ENCODE measurements around the gene GATA6. TPM values are rescaled to one million over a fixed set of nuclear protein-coding genes. Genes with fewer than 3 reads are reported as not detected.

Gene GATA6
- total RNA-seq, 1 donor from 2014 or later: 60.9 TPM

- Histone ChIP-seq H3K4me1 (peaks cover 98% of the 10 kb centered on the region), H3K36me3 (peaks cover 32% of the 10 kb centered on the region), H3K27me3 (ENCODE audit: low read depth) (no peaks in the 10 kb centered on the region), H3K9me3 (replicated peaks) (no peaks in the 10 kb centered on the region), H3K27ac (replicated peaks) (peak overlapping the region; percentile 100), H3K4me3 (peak overlapping the region; percentile 37)
- no peak for TF ChIP-seq CTCF (IDR thresholded peaks at IDR 0.05; ENCODE audit: borderline replicate concordance)
- DNase-seq: no peak
- intact Hi-C loops (cut with micrococcal nuclease): no loop called here
Measured at GRCh38 chr18:22200611-22201225, 31.3 kb downstream of the GATA6 start.

- intact Hi-C loops (cut with micrococcal nuclease): no loop called here
- H3K4me1 ChIP-seq: peaks cover 94% of the 10 kb centered on the region
Measured at GRCh38 chr18:22203035-22203434, 33.6 kb downstream of the GATA6 start.

GRCh38 chr18:22203536-22204213 is 34.3 kb downstream of the GATA6 start:
- H3K4me3 ChIP-seq: no peak overlapping the region
- no peaks in the 10 kb centered on the region for H3K27me3 ChIP-seq (ENCODE audit: low read depth)
- H3K36me3 ChIP-seq: peaks cover 28% of the 10 kb centered on the region
- TF ChIP-seq CTCF (IDR thresholded peaks at IDR 0.05; ENCODE audit: borderline replicate concordance): no peak
- DNase-seq: no peak
- peak overlapping the region; percentile 100 for H3K27ac ChIP-seq (replicated peaks)
- intact Hi-C loops (cut with micrococcal nuclease): no loop called here
- H3K9me3 ChIP-seq (replicated peaks): no peaks in the 10 kb centered on the region
- H3K4me1 ChIP-seq: peaks cover 88% of the 10 kb centered on the region

More at GRCh38 chr18:22203035-22203434, 33.6 kb downstream of the GATA6 start:
- Histone ChIP-seq H3K4me3 (no peak overlapping the region), H3K9me3 (replicated peaks) (no peaks in the 10 kb centered on the region), H3K36me3 (peaks cover 28% of the 10 kb centered on the region), H3K27me3 (ENCODE audit: low read depth) (no peaks in the 10 kb centered on the region), H3K27ac (replicated peaks) (peak overlapping the region; percentile 100)
- no peak for TF ChIP-seq CTCF (IDR thresholded peaks at IDR 0.05; ENCODE audit: borderline replicate concordance)
- DNase-seq: no peak

- peaks cover 28% of the 10 kb centered on the region for H3K36me3 ChIP-seq
- no peaks in the 10 kb centered on the region for H3K9me3 ChIP-seq (replicated peaks)
- H3K27me3 ChIP-seq (ENCODE audit: low read depth): no peaks in the 10 kb centered on the region
- peaks cover 83% of the 10 kb centered on the region for H3K4me1 ChIP-seq
- DNase-seq: no peak
- H3K27ac ChIP-seq (replicated peaks): peak overlapping the region; percentile 100
- no peak overlapping the region for H3K4me3 ChIP-seq
- no peak for TF ChIP-seq CTCF (IDR thresholded peaks at IDR 0.05; ENCODE audit: borderline replicate concordance)
- intact Hi-C loops (cut with micrococcal nuclease): no loop called here
Measured at GRCh38 chr18:22204214-22204536, 34.8 kb downstream of the GATA6 start.

- H3K27me3 ChIP-seq (ENCODE audit: low read depth): no peaks in the 10 kb centered on the region
- no peak for DNase-seq
- intact Hi-C loops (cut with micrococcal nuclease): no loop called here
- peak overlapping the region; percentile 100 for H3K27ac ChIP-seq (replicated peaks)
- peaks cover 28% of the 10 kb centered on the region for H3K36me3 ChIP-seq
- H3K4me1 ChIP-seq: peaks cover 77% of the 10 kb centered on the region
- no peak for TF ChIP-seq CTCF (IDR thresholded peaks at IDR 0.05; ENCODE audit: borderline replicate concordance)
- H3K4me3 ChIP-seq: no peak overlapping the region
- H3K9me3 ChIP-seq (replicated peaks): no peaks in the 10 kb centered on the region
Measured at GRCh38 chr18:22204996-22205395, 35.6 kb downstream of the GATA6 start.
